NCI-H1417 treated with DMSO at 0.1 percent for 48 hours (cell line): ENCODE data around the gene MZF1.
"Not testable (repeated sequence)": the region's sequence is repeated elsewhere in the genome, so short reads cannot be mapped to it uniquely, and the experiment has no call there.

Source experiments
- DNase-seq: peaks from one replicate; lab custom pipeline; 2025; lab: John Stamatoyannopoulos, UW

MZF1 gene

GRCh38 chr19:58539169-58539559 lies 34.0 kb downstream of the MZF1 start:
- DNase-seq = not testable (repeated sequence)

GRCh38 chr19:58538257-58539168 lies 34.6 kb downstream of the MZF1 start:
- peak; percentile 1 for DNase-seq

- DNase-seq = no peak
These were observed 36.0 kb downstream of the MZF1 start for GRCh38 chr19:58536852-58537798.

- no peak for DNase-seq
These were observed 37.3 kb downstream of the MZF1 start for GRCh38 chr19:58535857-58536256.

GRCh38 chr19:58531034-58531840 lies 41.9 kb downstream of the MZF1 start:
- DNase-seq = no peak

- DNase-seq = no peak
These were observed 43.7 kb downstream of the MZF1 start for GRCh38 chr19:58529405-58529804.

- DNase-seq = no peak
These were observed 50.4 kb downstream of the MZF1 start for GRCh38 chr19:58522709-58523108.

GRCh38 chr19:58521651-58522050 lies 51.5 kb downstream of the MZF1 start:
- DNase-seq = no peak

GRCh38 chr19:58520257-58520599 lies 52.9 kb downstream of the MZF1 start:
- no peak for DNase-seq

- DNase-seq = peak; percentile 75
These were observed 53.5 kb downstream of the MZF1 start, which contains the start of gene ZBTB45 for GRCh38 chr19:58519355-58520256. Gene ZBTB45, minus strand, starts transcription at chr19:58519810. Its CDS starts 2,137 bp downstream, at chr19:58517673.

- peak; percentile 35 for DNase-seq
These were observed 54.1 kb downstream of the MZF1 start for GRCh38 chr19:58519087-58519354.

- no peak for DNase-seq
These were observed 54.7 kb downstream of the MZF1 start for GRCh38 chr19:58518256-58519086.

- DNase-seq = no peak
These were observed 55.9 kb downstream of the MZF1 start for GRCh38 chr19:58516964-58517833.

- no peak for DNase-seq
These were observed 56.8 kb downstream of the MZF1 start for GRCh38 chr19:58516246-58516836.

GRCh38 chr19:58515259-58515658 lies 57.9 kb downstream of the MZF1 start:
- DNase-seq = no peak

GRCh38 chr19:58514564-58515022 lies 58.5 kb downstream of the MZF1 start:
- DNase-seq = no peak

- DNase-seq = peak; percentile 13
These were observed 59.2 kb downstream of the MZF1 start for GRCh38 chr19:58513694-58514563.
